ENCODE data around the gene OMD. TPM values are rescaled to one million over a fixed set of nuclear protein-coding genes. Genes with fewer than 3 reads are reported as not detected.

The OMD gene
- total RNA-seq, 6 donors from 2014 or later = 0.67 to 8.1 (median 4.7) TPM

GRCh38 chr9:92408747-92409478 is 15.4 kb downstream of the OMD start:
- Histone ChIP-seq H3K27me3 (no peaks in the 10 kb centered on the region), H3K27ac (no peak overlapping the region), H3K9me3 (no peaks in the 10 kb centered on the region), H3K36me3 (no peaks in the 10 kb centered on the region), H3K4me3 (no peak overlapping the region), H3K4me1 (peaks cover 0 to 11% (median 6%) of the 10 kb centered on the region in 4 donors)
- ATAC-seq (ENCODE audit: low FRiP score in 2 of 2) (no peak), DNase-seq (no peak)
- WGBS, 2 donors = 90 to 96% methylated on average over 2 of the region's 2 CpGs
- TF ChIP-seq POLR2A (IDR thresholded peaks at IDR 0.05) = no peak
- TF ChIP-seq CTCF (IDR thresholded peaks at IDR 0.05) = no peak
- no peak for TF ChIP-seq POLR2AphosphoS5 (IDR thresholded peaks at IDR 0.05)
- TF ChIP-seq EP300 (IDR thresholded peaks at IDR 0.05) = no peak

GRCh38 chr9:92407818-92408217 is 16.5 kb downstream of the OMD start:
- 90 to 92% methylated on average over 2 of the region's 2 CpGs for WGBS, 2 donors
- no peak overlapping the region for H3K4me3 ChIP-seq
- H3K4me1 ChIP-seq = peaks cover 0 to 11% (median 6%) of the 10 kb centered on the region in 4 donors
- DNase-seq = no peak
- no peak for ATAC-seq (ENCODE audit: low FRiP score in 2 of 2)
- TF ChIP-seq EP300 (IDR thresholded peaks at IDR 0.05) (no peak), POLR2A (IDR thresholded peaks at IDR 0.05) (no peak), CTCF (IDR thresholded peaks at IDR 0.05) (no peak), POLR2AphosphoS5 (IDR thresholded peaks at IDR 0.05) (no peak)
- no peak overlapping the region for H3K27ac ChIP-seq
- H3K9me3 ChIP-seq = no peaks in the 10 kb centered on the region
- no peaks in the 10 kb centered on the region for H3K27me3 ChIP-seq
- no peaks in the 10 kb centered on the region for H3K36me3 ChIP-seq

- WGBS, 2 donors = 24 to 39% methylated on average over 3 of the region's 3 CpGs
- H3K27ac ChIP-seq = peak overlapping the region in 2 of 4 donors; percentile 19 to 26
- no peaks in the 10 kb centered on the region for H3K36me3 ChIP-seq
- no peaks in the 10 kb centered on the region for H3K9me3 ChIP-seq
- ATAC-seq (ENCODE audit: low FRiP score in 2 of 2) = peak; percentile 51 to 80
- TF ChIP-seq POLR2AphosphoS5 (IDR thresholded peaks at IDR 0.05) (peak in 1 of 2 donors; percentile 63), POLR2A (IDR thresholded peaks at IDR 0.05) (no peak), EP300 (IDR thresholded peaks at IDR 0.05) (no peak), CTCF (IDR thresholded peaks at IDR 0.05) (no peak)
- no peak overlapping the region for H3K4me3 ChIP-seq
- H3K27me3 ChIP-seq = no peaks in the 10 kb centered on the region
- DNase-seq = peak in 1 of 2 donors; percentile 63
- peaks cover 0 to 11% (median 6%) of the 10 kb centered on the region in 4 donors for H3K4me1 ChIP-seq
These were observed 17.8 kb downstream of the OMD start for GRCh38 chr9:92406477-92406876.

- WGBS, 2 donors = 71 to 81% methylated on average over 4 of the region's 4 CpGs
- ATAC-seq (ENCODE audit: low FRiP score in 2 of 2) (no peak), DNase-seq (no peak)
- Histone ChIP-seq H3K4me1 (peaks cover 0 to 11% (median 6%) of the 10 kb centered on the region in 4 donors), H3K36me3 (no peaks in the 10 kb centered on the region), H3K27ac (peak overlapping the region in 1 of 4 donors; percentile 19), H3K9me3 (no peaks in the 10 kb centered on the region), H3K27me3 (no peaks in the 10 kb centered on the region), H3K4me3 (no peak overlapping the region)
- no peak for TF ChIP-seq CTCF (IDR thresholded peaks at IDR 0.05)
- no peak for TF ChIP-seq POLR2AphosphoS5 (IDR thresholded peaks at IDR 0.05)
- no peak for TF ChIP-seq POLR2A (IDR thresholded peaks at IDR 0.05)
- no peak for TF ChIP-seq EP300 (IDR thresholded peaks at IDR 0.05)
These were observed 18.5 kb downstream of the OMD start for GRCh38 chr9:92405818-92406217.

Data from upper lobe of left lung (tissue), 6 donors.